Measurements from ENCODE around the gene TRIM4. TPM values are rescaled to one million over a fixed set of nuclear protein-coding genes. Genes with fewer than 3 reads are reported as not detected.

Gene TRIM4
- total and polyA plus RNA-seq, 3 donors from 2014 or later = 26.1 to 59.7 (median 56.1) TPM

GRCh38 chr7:99949645-99950228 is 30.4 kb upstream of the TRIM4 start:
- no peak for DNase-seq
- H3K4me3 ChIP-seq = no peak overlapping the region
- H3K27me3 ChIP-seq = no peaks in the 10 kb centered on the region
- H3K9me3 ChIP-seq = no peaks in the 10 kb centered on the region
- intact Hi-C loops (cut with DNase I; ENCODE audit: low total_unique reads) = no loop called here
- 68 to 69% methylated on average over 3 of the region's 3 CpGs for WGBS, 2 donors
- H3K4me1 ChIP-seq = no peaks in the 10 kb centered on the region
- TF ChIP-seq, protein P1, sequence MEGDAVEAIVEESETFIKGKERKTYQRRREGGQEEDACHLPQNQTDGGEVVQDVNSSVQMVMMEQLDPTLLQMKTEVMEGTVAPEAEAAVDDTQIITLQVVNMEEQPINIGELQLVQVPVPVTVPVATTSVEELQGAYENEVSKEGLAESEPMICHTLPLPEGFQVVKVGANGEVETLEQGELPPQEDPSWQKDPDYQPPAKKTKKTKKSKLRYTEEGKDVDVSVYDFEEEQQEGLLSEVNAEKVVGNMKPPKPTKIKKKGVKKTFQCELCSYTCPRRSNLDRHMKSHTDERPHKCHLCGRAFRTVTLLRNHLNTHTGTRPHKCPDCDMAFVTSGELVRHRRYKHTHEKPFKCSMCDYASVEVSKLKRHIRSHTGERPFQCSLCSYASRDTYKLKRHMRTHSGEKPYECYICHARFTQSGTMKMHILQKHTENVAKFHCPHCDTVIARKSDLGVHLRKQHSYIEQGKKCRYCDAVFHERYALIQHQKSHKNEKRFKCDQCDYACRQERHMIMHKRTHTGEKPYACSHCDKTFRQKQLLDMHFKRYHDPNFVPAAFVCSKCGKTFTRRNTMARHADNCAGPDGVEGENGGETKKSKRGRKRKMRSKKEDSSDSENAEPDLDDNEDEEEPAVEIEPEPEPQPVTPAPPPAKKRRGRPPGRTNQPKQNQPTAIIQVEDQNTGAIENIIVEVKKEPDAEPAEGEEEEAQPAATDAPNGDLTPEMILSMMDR (IDR thresholded peaks at IDR 0.05) = peak in 2 of 3 experiments; percentile 29 to 38
- no peak for TF ChIP-seq POLR2A (IDR thresholded peaks at IDR 0.05)
- H3K36me3 ChIP-seq (ENCODE audit: low read depth, missing control alignments) = no peaks in the 10 kb centered on the region
- H3K27ac ChIP-seq = no peak overlapping the region

- Histone ChIP-seq H3K36me3 (ENCODE audit: low read depth, missing control alignments) (no peaks in the 10 kb centered on the region), H3K9me3 (no peaks in the 10 kb centered on the region), H3K27me3 (no peaks in the 10 kb centered on the region), H3K4me3 (no peak overlapping the region), H3K4me1 (no peaks in the 10 kb centered on the region), H3K27ac (no peak overlapping the region)
- TF ChIP-seq POLR2A (IDR thresholded peaks at IDR 0.05) = no peak
- TF ChIP-seq, protein P1 (IDR thresholded peaks at IDR 0.05) = no peak
- 87 to 100% methylated on average over 1 of the region's 1 CpG for WGBS, 2 donors
- no peak for DNase-seq
- intact Hi-C loops (cut with DNase I; ENCODE audit: low total_unique reads) = no loop called here
These were observed 28.3 kb upstream of the TRIM4 start for GRCh38 chr7:99947608-99948007.

GRCh38 chr7:99944497-99945070 is 25.3 kb upstream of the TRIM4 start:
- 57 to 62% methylated on average over 4 of the region's 4 CpGs for WGBS, 2 donors
- Histone ChIP-seq H3K36me3 (ENCODE audit: low read depth, missing control alignments) (no peaks in the 10 kb centered on the region), H3K4me1 (no peaks in the 10 kb centered on the region), H3K9me3 (no peaks in the 10 kb centered on the region), H3K4me3 (no peak overlapping the region), H3K27ac (no peak overlapping the region), H3K27me3 (no peaks in the 10 kb centered on the region)
- TF ChIP-seq POLR2A (IDR thresholded peaks at IDR 0.05) = no peak
- TF ChIP-seq, protein P1 (IDR thresholded peaks at IDR 0.05) = no peak
- no peak for DNase-seq
- intact Hi-C loops (cut with DNase I; ENCODE audit: low total_unique reads) = no loop called here

DNA sequence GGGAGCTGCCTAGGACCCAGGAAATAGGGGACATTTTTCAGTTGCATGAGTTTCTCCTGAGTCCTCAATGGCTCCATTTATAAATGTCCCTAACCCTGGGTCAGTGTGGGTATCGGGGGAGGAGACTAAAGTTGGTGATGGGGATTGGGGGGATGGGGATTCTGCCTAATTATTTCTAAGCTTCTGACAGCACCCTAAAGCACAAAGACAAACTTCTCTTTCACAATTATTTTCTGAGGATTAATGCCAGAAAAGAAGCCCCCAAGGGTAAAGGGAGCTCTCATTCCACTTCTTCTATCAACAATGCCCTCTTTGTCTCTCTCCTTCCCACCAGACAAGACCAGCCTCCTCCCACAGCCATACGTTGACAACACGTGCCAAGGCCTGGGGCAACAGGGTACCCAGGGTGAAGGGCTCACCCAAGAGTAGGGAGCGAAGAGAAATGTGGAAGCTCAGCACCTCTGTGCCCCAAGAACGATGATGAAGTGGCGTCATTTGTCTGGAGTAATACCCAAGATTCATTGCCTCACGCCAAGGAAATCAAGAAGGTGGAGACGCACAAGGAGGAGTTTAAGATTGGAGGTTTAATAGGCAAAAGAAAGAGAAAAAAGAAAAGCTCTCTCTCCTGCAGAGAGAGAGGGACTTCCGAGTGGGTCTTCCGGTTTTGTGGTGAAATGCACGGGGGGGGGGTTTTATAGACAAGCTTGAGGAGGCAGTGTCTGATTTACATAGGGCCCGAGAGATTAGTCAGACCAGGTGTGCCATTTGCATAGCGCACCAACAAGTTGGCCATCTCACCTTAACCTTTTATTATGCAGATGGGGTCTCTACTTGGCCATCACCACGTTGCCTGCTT is 24.5 kb upstream of the TRIM4 start:
- WGBS, 2 donors = 29 to 33% methylated on average over 14 of the region's 14 CpGs
- no peaks in the 10 kb centered on the region for H3K9me3 ChIP-seq
- H3K4me3 ChIP-seq = no peak overlapping the region
- no peaks in the 10 kb centered on the region for H3K4me1 ChIP-seq
- no peaks in the 10 kb centered on the region for H3K27me3 ChIP-seq
- no peaks in the 10 kb centered on the region for H3K36me3 ChIP-seq (ENCODE audit: low read depth, missing control alignments)
- H3K27ac ChIP-seq = no peak overlapping the region
- TF ChIP-seq, protein P1 (IDR thresholded peaks at IDR 0.05) = no peak
- no peak for TF ChIP-seq POLR2A (IDR thresholded peaks at IDR 0.05)
- intact Hi-C loops (cut with DNase I; ENCODE audit: low total_unique reads) = no loop called here
- DNase-seq = no peak

Data from testis (tissue), 3 donors.